ENCODE measurements around the gene CTXN1. TPM values are rescaled to one million over a fixed set of nuclear protein-coding genes. Genes with fewer than 3 reads are reported as not detected.

Gene CTXN1
- total RNA-seq, 2 donors from 2014 or later = 60.1 to 87.2 TPM

DNA sequence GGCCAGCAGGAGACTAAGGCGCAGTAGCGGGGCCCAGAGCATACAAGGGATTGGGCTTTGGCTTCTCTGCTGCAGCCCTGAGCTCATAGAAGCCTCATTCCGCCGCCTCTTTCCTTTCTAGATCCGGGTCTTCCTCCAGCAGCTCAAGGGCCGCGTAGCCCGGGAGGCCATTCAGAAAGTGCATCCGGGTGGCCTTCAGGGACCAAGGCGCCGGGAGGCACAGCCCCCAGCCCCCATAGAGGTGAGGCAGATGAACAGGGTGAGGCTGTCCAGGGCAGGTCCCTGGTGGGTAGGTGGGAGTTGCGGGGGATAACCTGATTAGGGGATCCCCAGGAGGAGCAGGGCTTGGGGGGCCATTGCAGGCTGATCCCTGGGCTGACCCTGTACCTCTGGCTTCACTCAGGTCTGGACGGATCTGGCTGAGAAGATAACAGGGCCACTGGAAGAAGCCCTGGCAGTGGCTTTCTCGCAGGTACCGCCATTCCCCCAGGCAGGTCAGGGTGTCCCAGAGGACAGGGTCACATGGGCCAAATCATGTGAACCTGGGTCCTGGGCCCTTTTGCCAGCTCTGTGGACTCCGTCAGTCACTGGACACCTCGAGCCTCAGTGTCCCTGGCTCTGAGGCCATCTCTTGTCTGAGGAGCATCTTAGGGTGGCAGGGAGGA is 4.5 kb downstream of the CTXN1 start:
- Histone ChIP-seq H3K4me1 (ENCODE audit: control insufficient read depth, insufficient read depth, low read length) (peaks cover 5% of the 10 kb centered on the region), H3K27me3 (ENCODE audit: control insufficient read depth, insufficient read depth, low read length, poor library complexity, severe bottlenecking) (peaks cover 24% of the 10 kb centered on the region), H3K36me3 (ENCODE audit: control insufficient read depth, insufficient read depth, low read length) (peaks cover 14% of the 10 kb centered on the region), H3K9ac (ENCODE audit: extremely low read depth, low read length, poor library complexity, severe bottlenecking) (no peak overlapping the region), H3K27ac (ENCODE audit: low read depth, low read length) (peak overlapping the region; percentile 63), H3K9me3 (ENCODE audit: control insufficient read depth, low read length) (no peaks in the 10 kb centered on the region), H3K4me3 (ENCODE audit: low read length) (peak overlapping the region; percentile 66)
- Mint-ChIP-seq H3K4me1 (peaks cover 9% of the 10 kb centered on the region), H3K4me3 (peak overlapping the region; percentile 67), H3K9me3 (no peaks in the 10 kb centered on the region), H3K27ac (peak overlapping the region; percentile 64), H3K27me3 (ENCODE audit: insufficient read depth) (peaks cover 26% of the 10 kb centered on the region), H3K36me3 (ENCODE audit: low read depth) (peaks cover 11% of the 10 kb centered on the region)
- TF ChIP-seq, protein P1, sequence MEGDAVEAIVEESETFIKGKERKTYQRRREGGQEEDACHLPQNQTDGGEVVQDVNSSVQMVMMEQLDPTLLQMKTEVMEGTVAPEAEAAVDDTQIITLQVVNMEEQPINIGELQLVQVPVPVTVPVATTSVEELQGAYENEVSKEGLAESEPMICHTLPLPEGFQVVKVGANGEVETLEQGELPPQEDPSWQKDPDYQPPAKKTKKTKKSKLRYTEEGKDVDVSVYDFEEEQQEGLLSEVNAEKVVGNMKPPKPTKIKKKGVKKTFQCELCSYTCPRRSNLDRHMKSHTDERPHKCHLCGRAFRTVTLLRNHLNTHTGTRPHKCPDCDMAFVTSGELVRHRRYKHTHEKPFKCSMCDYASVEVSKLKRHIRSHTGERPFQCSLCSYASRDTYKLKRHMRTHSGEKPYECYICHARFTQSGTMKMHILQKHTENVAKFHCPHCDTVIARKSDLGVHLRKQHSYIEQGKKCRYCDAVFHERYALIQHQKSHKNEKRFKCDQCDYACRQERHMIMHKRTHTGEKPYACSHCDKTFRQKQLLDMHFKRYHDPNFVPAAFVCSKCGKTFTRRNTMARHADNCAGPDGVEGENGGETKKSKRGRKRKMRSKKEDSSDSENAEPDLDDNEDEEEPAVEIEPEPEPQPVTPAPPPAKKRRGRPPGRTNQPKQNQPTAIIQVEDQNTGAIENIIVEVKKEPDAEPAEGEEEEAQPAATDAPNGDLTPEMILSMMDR (conservative IDR thresholded peaks at IDR 0.05) = no peak
- DNase-seq = no peak
- 86 to 93% methylated on average over 12 to 17 of the region's 17 CpGs for WGBS, 2 experiments (ENCODE audit: insufficient coverage in 1 of 2, insufficient read length in 1 of 2)

DNA sequence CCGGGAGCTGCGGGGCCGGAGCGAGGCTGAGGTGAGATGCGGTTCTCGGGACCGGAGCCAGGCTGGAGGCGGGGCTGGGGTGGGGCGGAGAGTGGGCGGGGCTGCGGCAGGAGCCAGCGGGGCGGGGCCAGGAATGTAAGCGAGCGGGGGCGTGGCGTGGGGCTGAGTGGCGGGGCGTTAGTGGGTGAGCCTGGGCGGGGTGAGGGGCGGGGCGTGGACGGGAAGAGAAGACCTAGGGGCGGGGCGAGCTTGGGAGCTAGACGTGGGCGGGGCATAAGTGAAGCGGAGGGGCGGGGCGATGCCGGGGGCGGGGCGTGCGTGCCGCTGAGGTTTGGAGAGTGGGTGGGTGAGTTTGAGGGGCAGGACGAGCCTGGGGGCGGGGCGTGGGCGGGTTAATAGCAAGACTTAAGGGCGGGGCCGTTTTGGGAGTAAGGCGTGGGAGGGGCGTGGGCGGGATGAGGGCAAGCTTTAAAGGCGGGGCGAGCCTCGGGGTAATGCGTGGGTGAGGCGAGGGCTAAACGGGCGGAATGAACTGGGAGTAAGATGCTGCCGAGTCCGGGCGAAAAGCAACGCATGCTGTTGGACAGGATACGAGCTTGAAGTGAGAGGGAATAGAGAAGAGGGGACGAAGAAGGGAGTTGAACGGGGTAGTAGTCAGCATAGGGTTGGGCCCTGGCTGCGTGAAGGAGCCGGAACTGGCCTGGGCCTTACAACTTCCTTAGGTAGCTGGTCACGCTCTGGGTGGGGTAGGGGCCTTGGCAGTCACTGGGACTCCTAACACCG is 5.2 kb downstream of the CTXN1 start:
- H3K9me3 Mint-ChIP-seq = no peaks in the 10 kb centered on the region
- WGBS, 2 experiments (ENCODE audit: insufficient coverage in 1 of 2, insufficient read length in 1 of 2) = 12 to 45% methylated on average over 8 to 48 of the region's 62 CpGs
- TF ChIP-seq, protein P1 (conservative IDR thresholded peaks at IDR 0.05) = no peak
- peak overlapping the region; percentile 64 for H3K27ac Mint-ChIP-seq
- Histone ChIP-seq H3K27ac (ENCODE audit: low read depth, low read length) (peak overlapping the region; percentile 85), H3K27me3 (ENCODE audit: control insufficient read depth, insufficient read depth, low read length, poor library complexity, severe bottlenecking) (peaks cover 31% of the 10 kb centered on the region), H3K9me3 (ENCODE audit: control insufficient read depth, low read length) (no peaks in the 10 kb centered on the region), H3K36me3 (ENCODE audit: control insufficient read depth, insufficient read depth, low read length) (peaks cover 14% of the 10 kb centered on the region), H3K4me1 (ENCODE audit: control insufficient read depth, insufficient read depth, low read length) (peaks cover 5% of the 10 kb centered on the region), H3K4me3 (ENCODE audit: low read length) (peak overlapping the region; percentile 83), H3K9ac (ENCODE audit: extremely low read depth, low read length, poor library complexity, severe bottlenecking) (no peak overlapping the region)
- H3K36me3 Mint-ChIP-seq (ENCODE audit: low read depth) = peaks cover 11% of the 10 kb centered on the region
- DNase-seq = peak; percentile 99
- peak overlapping the region; percentile 67 for H3K4me3 Mint-ChIP-seq
- peaks cover 32% of the 10 kb centered on the region for H3K27me3 Mint-ChIP-seq (ENCODE audit: insufficient read depth)
- H3K4me1 Mint-ChIP-seq = peaks cover 6% of the 10 kb centered on the region

DNA sequence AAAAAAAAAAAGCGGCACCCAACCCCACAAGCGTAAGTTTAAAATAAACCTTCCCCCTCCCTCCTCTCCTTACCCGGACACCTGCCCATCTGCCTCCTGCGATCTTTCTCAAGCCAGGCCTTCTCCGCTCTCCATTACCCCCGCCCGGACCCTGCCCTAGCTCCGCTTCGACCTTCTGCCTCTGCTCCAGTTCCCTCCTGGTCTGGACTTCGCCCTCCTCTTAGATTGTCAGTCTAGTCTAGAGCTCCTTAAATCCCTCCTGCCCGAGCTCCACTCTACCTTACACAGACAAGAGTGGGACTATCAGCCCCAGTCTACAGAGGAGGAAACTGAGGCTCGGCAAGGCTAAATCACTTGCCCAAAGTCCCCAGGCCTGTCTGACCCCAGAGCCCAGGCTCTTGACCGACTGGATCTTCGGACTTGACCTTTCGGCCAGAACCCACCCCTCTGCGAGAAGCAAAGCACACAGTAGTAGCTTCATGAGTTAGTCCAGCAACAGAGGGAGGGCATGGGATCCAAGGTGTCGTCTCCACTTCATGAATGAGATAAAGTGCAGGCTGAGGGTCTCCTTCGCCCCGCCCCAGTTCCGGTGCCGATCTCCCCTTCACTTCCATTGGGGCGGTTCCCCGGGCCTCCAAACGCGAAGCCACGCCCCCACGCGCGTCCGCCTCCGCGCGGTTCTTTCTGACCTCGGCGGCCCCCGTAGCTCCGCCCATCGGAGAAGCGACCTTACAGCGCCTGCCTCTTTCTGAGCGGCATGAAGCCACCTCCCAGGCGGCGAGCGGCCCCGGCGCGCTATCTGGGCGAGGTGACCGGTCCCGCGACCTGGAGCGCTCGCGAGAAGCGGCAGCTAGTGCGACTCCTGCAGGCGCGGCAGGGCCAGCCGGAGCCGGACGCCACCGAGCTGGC is 6.1 kb downstream of the CTXN1 start, which contains the start of gene SNAPC2:
TSS of gene SNAPC2 (plus strand) at position 729 of the 909 bp plus-strand sequence. CDS start at position 758, 29 bp downstream.
- Histone ChIP-seq H3K9ac (ENCODE audit: extremely low read depth, low read length, poor library complexity, severe bottlenecking) (no peak within 1 kb of the TSS), H3K4me1 (ENCODE audit: control insufficient read depth, insufficient read depth, low read length) (peaks cover 5% of the 10 kb centered on the region), H3K9me3 (ENCODE audit: control insufficient read depth, low read length) (no peaks in the 10 kb centered on the region), H3K36me3 (ENCODE audit: control insufficient read depth, insufficient read depth, low read length) (peaks cover 14% of the 10 kb centered on the region), H3K4me3 (ENCODE audit: low read length) (peak within 1 kb of the TSS; percentile 83), H3K27me3 (ENCODE audit: control insufficient read depth, insufficient read depth, low read length, poor library complexity, severe bottlenecking) (peaks cover 40% of the 10 kb centered on the region), H3K27ac (ENCODE audit: low read depth, low read length) (peak within 1 kb of the TSS; percentile 85)
- TF ChIP-seq, protein P1 (conservative IDR thresholded peaks at IDR 0.05) = no peak
- peak; percentile 98 for DNase-seq
- 18 to 30% methylated on average over 32 to 61 of the region's 62 CpGs for WGBS, 2 experiments (ENCODE audit: insufficient coverage in 1 of 2, insufficient read length in 1 of 2)
- Mint-ChIP-seq H3K36me3 (ENCODE audit: low read depth) (peaks cover 11% of the 10 kb centered on the region), H3K27me3 (ENCODE audit: insufficient read depth) (peaks cover 40% of the 10 kb centered on the region), H3K4me1 (peaks cover 6% of the 10 kb centered on the region), H3K4me3 (peak within 1 kb of the TSS; percentile 67), H3K9me3 (no peaks in the 10 kb centered on the region), H3K27ac (peak within 1 kb of the TSS; percentile 89)

Measured in endodermal cell (in vitro differentiated cells).